H1 (cell line): Measurements from ENCODE around the gene FPR2. TPM values are rescaled to one million over a fixed set of nuclear protein-coding genes. Genes with fewer than 3 reads are reported as not detected.

Experiments
- CTCF ChIA-PET: fragments of 300-600 bp; sonication (Branson Sonifier 250); formaldehyde crosslinking; loops from one replicate; lab custom pipeline; 2021; ENCODE audit not compliant: partially characterized antibody; lab: Charles Lee
- POLR2A ChIA-PET: fragments of 300-600 bp; sonication (Branson Sonifier 250); formaldehyde crosslinking; loops from one replicate; lab custom pipeline; 2021; ENCODE audit warnings: inconsistent platforms; ENCODE audit not compliant: partially characterized antibody; lab: Charles Lee
- DNase-seq, 2 experiments: peaks; one replicate each; pipeline versions ENCODE4 v3.0.0 to v3.0.0-alpha.2; 2010 to 2022; ENCODE audit warnings: low spot score in 2 of 2, low read depth in 1 of 2, mixed read lengths in 1 of 2
- FAIRE-seq: peaks from 2 replicates; lab custom pipeline; 2011; peaks lifted over from hg19 to GRCh38; lab: Jason Lieb, UNC
- H2AFZ ChIP-seq: 2 replicates; pipeline ENCODE4 v1.8.1; 2012; ENCODE audit warnings: low read length, inconsistent platforms
- H2AK5ac ChIP-seq: 2 replicates; pipeline ENCODE4 v1.6.1; 2013; ENCODE audit warnings: low read depth, low read length
- H2BK120ac ChIP-seq: replicated peaks from 2 replicates; pipeline ENCODE3; 2013; ENCODE audit warnings: low read depth, low read length, inconsistent platforms
- H2BK12ac ChIP-seq: 2 replicates; pipeline ENCODE4 v1.6.1; 2013; ENCODE audit warnings: low read depth, low read length
- H2BK15ac ChIP-seq: 2 replicates; pipeline ENCODE4 v1.6.1; 2013; ENCODE audit warnings: low read length
- H2BK20ac ChIP-seq: 2 replicates; pipeline ENCODE4 v1.6.1; 2013; ENCODE audit warnings: low read length
- H2BK5ac ChIP-seq: 2 replicates; pipeline ENCODE4 v1.6.1; 2013; ENCODE audit warnings: low read depth, low read length
- H3K14ac ChIP-seq: 2 replicates; pipeline ENCODE4 v1.6.1; 2013; ENCODE audit warnings: inconsistent platforms; ENCODE audit not compliant: insufficient read length
- H3K18ac ChIP-seq: 2 replicates; pipeline ENCODE4 v1.6.1; 2013; ENCODE audit warnings: low read length; ENCODE audit errors: extremely low read depth
- H3K23ac ChIP-seq: 2 replicates; pipeline ENCODE4 v1.6.1; 2013; ENCODE audit warnings: inconsistent platforms; ENCODE audit not compliant: insufficient read length
- H3K23me2 ChIP-seq: 2 replicates; pipeline ENCODE4 v1.6.1; 2013; ENCODE audit warnings: low read depth, low read length
- H3K27ac ChIP-seq: 2 replicates; pipeline ENCODE4 v1.6.1; 2011; ENCODE audit warnings: low read depth, low read length, inconsistent platforms
- H3K27me3 ChIP-seq, 4 experiments: replicated peaks in 1 of 4; 1 replicate in 1 of 4; 2 replicates in 3 of 4; pipeline versions ENCODE4 v1.6.1 to v1.8.1; 2011 to 2013; ENCODE audit warnings: low read length in 3 of 4, mild to moderate bottlenecking in 3 of 4, inconsistent platforms in 2 of 4, mixed read lengths in 2 of 4, moderate library complexity in 1 of 4; ENCODE audit not compliant: control insufficient read depth in 3 of 4, insufficient read depth in 3 of 4; ENCODE audit errors: extremely low read depth in 1 of 4
- H3K36me3 ChIP-seq, 4 experiments: 2 replicates each; pipeline versions ENCODE4 v1.6.1 to v1.8.1; 2011 to 2013; ENCODE audit warnings: mild to moderate bottlenecking in 4 of 4, low read length in 3 of 4, moderate library complexity in 2 of 4, control low read depth in 1 of 4, inconsistent platforms in 1 of 4; ENCODE audit not compliant: insufficient read depth in 4 of 4, control insufficient read depth in 2 of 4
- H3K4ac ChIP-seq: replicated peaks from 2 replicates; pipeline ENCODE3; 2013; ENCODE audit warnings: low read length, low read depth, mixed read lengths, inconsistent platforms; ENCODE audit not compliant: insufficient read length
- H3K4me1 ChIP-seq, 4 experiments: replicated peaks in 1 of 4; 1 replicate in 1 of 4; 2 replicates in 3 of 4; pipeline versions ENCODE4 v1.6.1 to v1.8.1; 2011 to 2013; ENCODE audit warnings: low read length in 3 of 4, inconsistent platforms in 2 of 4, mixed read lengths in 1 of 4; ENCODE audit not compliant: insufficient read depth in 4 of 4, control insufficient read depth in 3 of 4
- H3K4me2 ChIP-seq, 2 experiments: 2 replicates each; pipeline versions ENCODE4 v1.6.1 to v1.8.1; 2011 to 2013; ENCODE audit warnings: low read depth in 2 of 2, low read length in 2 of 2, control low read depth in 1 of 2, inconsistent platforms in 1 of 2, mild to moderate bottlenecking in 1 of 2; ENCODE audit not compliant: insufficient read depth in 1 of 2
- H3K4me3 ChIP-seq, 4 experiments: fragments of 200-600, 300-600 bp in 1 of 4; sonication (generic), shearing (Covaris generic), sonication (Bioruptor Twin) in 1 of 4; 2 replicates each; pipeline versions ENCODE4 v1.5.1 to v1.8.1; 2011 to 2016; ENCODE audit warnings: low read length in 4 of 4, low read depth in 3 of 4, control low read depth in 2 of 4, inconsistent platforms in 2 of 4, mild to moderate bottlenecking in 2 of 4, mixed read lengths in 1 of 4, moderate library complexity in 1 of 4; ENCODE audit not compliant: insufficient read depth in 2 of 4; ENCODE audit errors: extremely low read depth in 1 of 4
- H3K56ac ChIP-seq: replicated peaks from 2 replicates; pipeline ENCODE3; 2013; ENCODE audit warnings: low read depth, mild to moderate bottlenecking, mixed read lengths, low read length, inconsistent platforms; ENCODE audit not compliant: insufficient read length
- H3K79me1 ChIP-seq: 2 replicates; pipeline ENCODE4 v1.6.1; 2013; ENCODE audit warnings: low read depth, low read length, control low read depth
- H3K79me2 ChIP-seq, 2 experiments: 2 replicates each; pipeline versions ENCODE4 v1.6.1 to v1.8.1; 2012 to 2013; ENCODE audit warnings: low read length in 2 of 2, mild to moderate bottlenecking in 2 of 2, inconsistent platforms in 1 of 2; ENCODE audit not compliant: insufficient read depth in 2 of 2, control insufficient read depth in 1 of 2
- H3K9ac ChIP-seq, 4 experiments: replicated peaks in 1 of 4; 1 replicate in 1 of 4; 2 replicates in 3 of 4; pipeline versions ENCODE4 v1.6.1 to v1.8.1; 2011 to 2013; ENCODE audit warnings: low read depth in 3 of 4, low read length in 3 of 4, control low read depth in 2 of 4, mild to moderate bottlenecking in 2 of 4, moderate library complexity in 2 of 4, inconsistent platforms in 1 of 4; ENCODE audit errors: extremely low read depth in 1 of 4
- H3K9me3 ChIP-seq, 2 experiments: 2 replicates each; pipeline versions ENCODE4 v1.6.1 to v1.8.1; 2012 to 2013; ENCODE audit warnings: mild to moderate bottlenecking in 2 of 2, moderate library complexity in 2 of 2, control low read depth in 1 of 2, inconsistent platforms in 1 of 2, low read depth in 1 of 2, low read length in 1 of 2, mixed read lengths in 1 of 2; ENCODE audit not compliant: insufficient read depth in 2 of 2
- H4K20me1 ChIP-seq, 2 experiments: replicated peaks in 1 of 2; 2 replicates each; pipeline versions ENCODE3 to v1.8.1; 2011 to 2013; ENCODE audit warnings: inconsistent platforms in 2 of 2, low read length in 2 of 2, mild to moderate bottlenecking in 1 of 2; ENCODE audit not compliant: insufficient read depth in 2 of 2, control insufficient read depth in 1 of 2
- H4K5ac ChIP-seq: 2 replicates; pipeline ENCODE4 v1.6.1; 2013; ENCODE audit warnings: low read length, low read depth, mixed read lengths, inconsistent platforms; ENCODE audit not compliant: insufficient read length
- H4K8ac ChIP-seq: 2 replicates; pipeline ENCODE4 v1.8.0; 2013; ENCODE audit warnings: mild to moderate bottlenecking, moderate library complexity, low read length, inconsistent platforms; ENCODE audit not compliant: insufficient read depth; ENCODE audit errors: extremely low read depth
- H4K91ac ChIP-seq: replicated peaks from 2 replicates; pipeline ENCODE3; 2013; ENCODE audit warnings: low read length, mixed read lengths, inconsistent platforms; ENCODE audit not compliant: insufficient read length
- CBX8 ChIP-seq: fragments of 300-800, 300-1000 bp; sonication (generic); IDR thresholded peaks from 2 replicates; pipeline ENCODE4 v1.7.1; 2016; ENCODE audit warnings: low read depth, low read length, borderline replicate concordance
- FOSL1 ChIP-seq: IDR thresholded peaks from 2 replicates; pipeline ENCODE4 v1.6.1; 2011; ENCODE audit warnings: mild to moderate bottlenecking, low read depth, low read length, moderate library complexity; ENCODE audit not compliant: insufficient read depth
- NANOG ChIP-seq: IDR thresholded peaks from 2 replicates; pipeline ENCODE4 v1.6.1; 2011; ENCODE audit warnings: low read length, low read depth, mild to moderate bottlenecking, inconsistent platforms; ENCODE audit not compliant: insufficient read depth, poor library complexity, severe bottlenecking
- PHF8 ChIP-seq: fragments of 200-600 bp; sonication (generic); conservative IDR thresholded peaks from 2 replicates; pipeline ENCODE4 v1.7.1; 2012; ENCODE audit warnings: low read depth, mild to moderate bottlenecking, inconsistent platforms, low read length, moderate library complexity
- POLR2AphosphoS5 ChIP-seq: IDR thresholded peaks from 2 replicates; pipeline ENCODE4 v1.6.1; 2011; ENCODE audit warnings: low read depth, low read length
- RBBP5 ChIP-seq: IDR thresholded peaks from 2 replicates; pipeline ENCODE4 v1.7.1; 2012; ENCODE audit warnings: low read depth, mild to moderate bottlenecking, inconsistent platforms, low read length, moderate library complexity, borderline replicate concordance
- SRF ChIP-seq: IDR thresholded peaks from 2 replicates; pipeline ENCODE4 v1.6.1; 2011; ENCODE audit warnings: mild to moderate bottlenecking, low read depth, low read length, moderate library complexity
- TAF7 ChIP-seq: optimal IDR thresholded peaks from 2 replicates; pipeline ENCODE3; 2011; ENCODE audit warnings: low read depth, mild to moderate bottlenecking, inconsistent platforms, low read length, moderate library complexity, borderline replicate concordance
- WGBS, 2 experiments: shearing (Covaris generic) in 1 of 2; methylation state at CpG; one replicate each; pipeline versions ENCODE4 v1.1.6 to v1.1.7; 2013 to 2015; ENCODE audit warnings: low lambda C conversion rate in 2 of 2, mixed read lengths in 2 of 2, inconsistent platforms in 1 of 2, low coverage in 1 of 2, missing lambda C conversion rate in 1 of 2; ENCODE audit not compliant: insufficient replicate concordance in 2 of 2, insufficient coverage in 1 of 2, insufficient read length in 1 of 2; ENCODE audit errors: extremely low coverage in 1 of 2, missing lambda C conversion rate in 1 of 2; 5-methylcytosine and 5-hydroxymethylcytosine counted together
- polyA plus RNA-seq, 7 experiments: library from polyadenylated mRNA; depleted of rRNA in 3 of 7; stranded (reverse) in 5 of 7; unstranded in 2 of 7; fragments of >200 nt in 5 of 7; fragments of 200-250 nt in 2 of 7; gene quantifications; 1 replicate in 5 of 7; 2 replicates in 1 of 7; 4 replicates in 1 of 7; pipeline versions ENCODE4 v1.2.1 to v1.2.3, GENCODE V29; 2011 to 2013; ENCODE audit warnings: missing spikeins in 2 of 7, mixed read lengths in 2 of 7
- total RNA-seq: library from RNA; stranded (reverse); fragmentation: NEBNext Ultra II Directional; extraction: Animal tissue kit (Norgen Biotek cat#: 25700); gene quantifications from 2 replicates; pipeline ENCODE4 v1.2.1, GENCODE V29; 2021
- TF ChIP-seq, protein P1 (sequence below): IDR thresholded peaks from 2 replicates; pipeline ENCODE4 v1.6.1; 2012; ENCODE audit warnings: low read length, inconsistent platforms
- TF ChIP-seq, protein P2 (sequence below): IDR thresholded peaks from 2 replicates; pipeline ENCODE4 v1.6.1; 2011; ENCODE audit warnings: low read depth, mild to moderate bottlenecking, low read length; ENCODE audit not compliant: insufficient read depth
- TF ChIP-seq, protein P3 (sequence below): IDR thresholded peaks from 2 replicates; pipeline ENCODE4 v1.6.1; 2012; ENCODE audit warnings: inconsistent platforms

The FPR2 gene
- total and polyA plus RNA-seq, 2 of the 8 experiments (the other 6 are each of a cell fraction or from before 2014, with no cell fraction given): 0.17 TPM; not detected in 1

DNA sequence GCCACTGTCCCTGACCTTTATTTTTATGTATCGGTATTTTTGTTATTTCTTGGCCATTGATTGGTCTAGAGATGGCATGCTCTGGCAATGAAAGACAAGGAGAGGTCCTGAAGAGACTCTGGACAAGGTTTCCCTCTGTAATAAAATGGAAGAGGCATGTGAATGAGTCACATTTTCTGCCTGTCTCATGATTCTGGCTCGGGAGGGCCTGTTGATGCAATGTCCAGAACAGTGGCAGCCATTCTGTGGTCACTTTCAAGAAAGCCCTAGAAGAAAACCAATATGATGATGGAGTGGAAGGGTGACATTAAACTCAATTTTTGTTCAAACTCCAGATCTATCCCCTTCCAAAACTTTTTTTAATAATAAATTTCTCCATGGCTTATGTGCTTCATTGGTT lies 32.0 kb downstream of the FPR2 start:
- FAIRE-seq (no peak), DNase-seq (no peak)
- Histone ChIP-seq H3K36me3 (no peaks in the 10 kb centered on the region), H4K20me1 (no peaks in the 10 kb centered on the region), H3K9ac (no peak overlapping the region), H3K4me1 (no peaks in the 10 kb centered on the region), H4K5ac (no peak overlapping the region), H2AFZ (no peak overlapping the region), H3K14ac (no peak overlapping the region), H2BK12ac (no peak overlapping the region), H3K27me3 (no peaks in the 10 kb centered on the region), H2BK20ac (no peak overlapping the region), H4K91ac (no peak overlapping the region), H3K27ac (no peak overlapping the region), H3K4ac (no peak overlapping the region), H2AK5ac (no peak overlapping the region), H4K8ac (no peak overlapping the region), H3K23ac (no peak overlapping the region), H2BK15ac (no peak overlapping the region), H3K23me2 (no peaks in the 10 kb centered on the region; the same call in 1 of the 2 replicates), H3K79me2 (no peaks in the 10 kb centered on the region), H3K4me3 (no peak overlapping the region), H3K18ac (no peak overlapping the region), H3K9me3 (peaks cover 8 to 17% of the 10 kb centered on the region in 2 experiments; a peak in 3 of 4 replicates), H3K56ac (no peak overlapping the region), H2BK120ac (no peak overlapping the region), H2BK5ac (no peak overlapping the region), H3K4me2 (no peak overlapping the region), H3K79me1 (no peaks in the 10 kb centered on the region)
- ChIA-PET CTCF (interaction anchor here (1.4 kb wide), 1 partner anchor 15 kb away, joined by 3 read pairs; no protein-coding TSS in a partner anchor), POLR2A (no interaction called here)
- 91% methylated on average over 2 of the region's 2 CpGs; no CpG with 5 or more reads in 1 of the 2 experiments for WGBS, 2 experiments
- TF ChIP-seq PHF8: no peak
- no peak for TF ChIP-seq CBX8
- TF ChIP-seq SRF: no peak
- TF ChIP-seq, protein P1, sequence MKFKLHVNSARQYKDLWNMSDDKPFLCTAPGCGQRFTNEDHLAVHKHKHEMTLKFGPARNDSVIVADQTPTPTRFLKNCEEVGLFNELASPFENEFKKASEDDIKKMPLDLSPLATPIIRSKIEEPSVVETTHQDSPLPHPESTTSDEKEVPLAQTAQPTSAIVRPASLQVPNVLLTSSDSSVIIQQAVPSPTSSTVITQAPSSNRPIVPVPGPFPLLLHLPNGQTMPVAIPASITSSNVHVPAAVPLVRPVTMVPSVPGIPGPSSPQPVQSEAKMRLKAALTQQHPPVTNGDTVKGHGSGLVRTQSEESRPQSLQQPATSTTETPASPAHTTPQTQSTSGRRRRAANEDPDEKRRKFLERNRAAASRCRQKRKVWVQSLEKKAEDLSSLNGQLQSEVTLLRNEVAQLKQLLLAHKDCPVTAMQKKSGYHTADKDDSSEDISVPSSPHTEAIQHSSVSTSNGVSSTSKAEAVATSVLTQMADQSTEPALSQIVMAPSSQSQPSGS: no peak
- no peak for TF ChIP-seq FOSL1
- TF ChIP-seq POLR2AphosphoS5: no peak
- TF ChIP-seq, protein P2, sequence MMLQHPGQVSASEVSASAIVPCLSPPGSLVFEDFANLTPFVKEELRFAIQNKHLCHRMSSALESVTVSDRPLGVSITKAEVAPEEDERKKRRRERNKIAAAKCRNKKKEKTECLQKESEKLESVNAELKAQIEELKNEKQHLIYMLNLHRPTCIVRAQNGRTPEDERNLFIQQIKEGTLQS: no peak
- TF ChIP-seq, protein P3, sequence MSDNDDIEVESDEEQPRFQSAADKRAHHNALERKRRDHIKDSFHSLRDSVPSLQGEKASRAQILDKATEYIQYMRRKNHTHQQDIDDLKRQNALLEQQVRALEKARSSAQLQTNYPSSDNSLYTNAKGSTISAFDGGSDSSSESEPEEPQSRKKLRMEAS: no peak
- TF ChIP-seq TAF7: no peak
- no peak for TF ChIP-seq RBBP5
- no peak for TF ChIP-seq NANOG
